ENCODE data around the gene RNF213.

The RNF213 gene

GRCh38 chr17:80251966-80252365 lies 8.7 kb upstream of the RNF213 start:
- Histone ChIP-seq H3K9me2 (replicated peaks; ENCODE audit: insufficient read depth, low read length) (no peaks in the 10 kb centered on the region), H2AFZ (ENCODE audit: low read depth, low read length, severe bottlenecking) (no peak overlapping the region), H3K27ac (ENCODE audit: low read depth, low read length) (no peak overlapping the region), H3K9me3 (ENCODE audit: insufficient read depth, low read length) (no peaks in the 10 kb centered on the region), H3K4me3 (ENCODE audit: insufficient read depth, low read length, poor library complexity, severe bottlenecking) (no peak overlapping the region), H3K27me3 (ENCODE audit: low read length) (no peaks in the 10 kb centered on the region), H3K79me2 (ENCODE audit: insufficient read depth, low read length) (no peaks in the 10 kb centered on the region), H3K4me2 (ENCODE audit: low read depth, low read length, poor library complexity, severe bottlenecking) (no peak overlapping the region), H4K20me1 (ENCODE audit: low read depth, low read length) (no peaks in the 10 kb centered on the region), H3K36me3 (ENCODE audit: low read length) (no peaks in the 10 kb centered on the region), H3K9ac (ENCODE audit: low read length) (no peak overlapping the region), H3F3A (ENCODE audit: insufficient read depth) (no peaks in the 10 kb centered on the region)
- no peak for TF ChIP-seq CTCF (IDR thresholded peaks at IDR 0.05; ENCODE audit: insufficient read depth, low read length, poor library complexity, severe bottlenecking)
- TF ChIP-seq EZH2phosphoT487 (conservative IDR thresholded peaks at IDR 0.05; ENCODE audit: low read length) = no peak

- Histone ChIP-seq H3K36me3 (ENCODE audit: low read length) (no peaks in the 10 kb centered on the region), H3K27ac (ENCODE audit: low read depth, low read length) (no peak overlapping the region), H3K79me2 (ENCODE audit: insufficient read depth, low read length) (no peaks in the 10 kb centered on the region), H3K9ac (ENCODE audit: low read length) (no peak overlapping the region), H3K9me3 (ENCODE audit: insufficient read depth, low read length) (no peaks in the 10 kb centered on the region), H3K9me2 (replicated peaks; ENCODE audit: insufficient read depth, low read length) (no peaks in the 10 kb centered on the region), H3K27me3 (ENCODE audit: low read length) (no peaks in the 10 kb centered on the region), H3F3A (ENCODE audit: insufficient read depth) (no peaks in the 10 kb centered on the region), H4K20me1 (ENCODE audit: low read depth, low read length) (no peaks in the 10 kb centered on the region), H2AFZ (ENCODE audit: low read depth, low read length, severe bottlenecking) (no peak overlapping the region), H3K4me3 (ENCODE audit: insufficient read depth, low read length, poor library complexity, severe bottlenecking) (no peak overlapping the region), H3K4me2 (ENCODE audit: low read depth, low read length, poor library complexity, severe bottlenecking) (no peak overlapping the region)
- peak; percentile 60 for TF ChIP-seq CTCF (IDR thresholded peaks at IDR 0.05; ENCODE audit: insufficient read depth, low read length, poor library complexity, severe bottlenecking)
- TF ChIP-seq EZH2phosphoT487 (conservative IDR thresholded peaks at IDR 0.05; ENCODE audit: low read length) = no peak
Observed at GRCh38 chr17:80252871-80253270, 7.8 kb upstream of the RNF213 start.

- no peaks in the 10 kb centered on the region for H3K9me2 ChIP-seq (replicated peaks; ENCODE audit: insufficient read depth, low read length)
- H3K79me2 ChIP-seq (ENCODE audit: insufficient read depth, low read length) = no peaks in the 10 kb centered on the region
- no peak overlapping the region for H3K4me2 ChIP-seq (ENCODE audit: low read depth, low read length, poor library complexity, severe bottlenecking)
- TF ChIP-seq EZH2phosphoT487 (conservative IDR thresholded peaks at IDR 0.05; ENCODE audit: low read length) = no peak
- TF ChIP-seq CTCF (IDR thresholded peaks at IDR 0.05; ENCODE audit: insufficient read depth, low read length, poor library complexity, severe bottlenecking) = no peak
- no peaks in the 10 kb centered on the region for H3K27me3 ChIP-seq (ENCODE audit: low read length)
- no peak overlapping the region for H3K9ac ChIP-seq (ENCODE audit: low read length)
- no peak overlapping the region for H3K27ac ChIP-seq (ENCODE audit: low read depth, low read length)
- peaks cover 5% of the 10 kb centered on the region for H3F3A ChIP-seq (ENCODE audit: insufficient read depth)
- H3K4me3 ChIP-seq (ENCODE audit: insufficient read depth, low read length, poor library complexity, severe bottlenecking) = no peak overlapping the region
- H2AFZ ChIP-seq (ENCODE audit: low read depth, low read length, severe bottlenecking) = no peak overlapping the region
- H4K20me1 ChIP-seq (ENCODE audit: low read depth, low read length) = no peaks in the 10 kb centered on the region
- H3K9me3 ChIP-seq (ENCODE audit: insufficient read depth, low read length) = no peaks in the 10 kb centered on the region
- no peaks in the 10 kb centered on the region for H3K36me3 ChIP-seq (ENCODE audit: low read length)
Observed at GRCh38 chr17:80253631-80254395, 6.8 kb upstream of the RNF213 start.

Measured in SU-DHL-6 (cell line).